ENCODE measurements around the gene ACTN4. TPM values are rescaled to one million over a fixed set of nuclear protein-coding genes. Genes with fewer than 3 reads are reported as not detected.

ACTN4 gene
- total RNA-seq, 1 experiment from 2014 or later, result 1,233 TPM

GRCh38 chr19:38606131-38606530 is 41.3 kb upstream of the ACTN4 start:
- Histone ChIP-seq H3K9me3 (ENCODE audit: insufficient read depth, low read depth) (no peaks in the 10 kb centered on the region; the same call in 1 of the 2 replicates), H3K27ac (no peak overlapping the region), H3K79me2 (ENCODE audit: low read depth) (no peaks in the 10 kb centered on the region), H3K4me1 (replicated peaks; ENCODE audit: insufficient read depth) (no peaks in the 10 kb centered on the region), H3K9me2 (ENCODE audit: insufficient read depth) (no peaks in the 10 kb centered on the region), H3K4me3 (no peak overlapping the region), H2AFZ (no peak overlapping the region), H3K36me3 (ENCODE audit: low read depth) (no peaks in the 10 kb centered on the region), H4K20me1 (ENCODE audit: insufficient read depth) (no peaks in the 10 kb centered on the region), H3F3A (ENCODE audit: insufficient read depth, low read depth) (peaks cover 27% of the 10 kb centered on the region), H3K4me2 (no peak overlapping the region), H3K27me3 (ENCODE audit: insufficient read depth, low read depth) (no peaks in the 10 kb centered on the region)
- TF ChIP-seq EZH2 (IDR thresholded peaks at IDR 0.05; ENCODE audit: low read depth) (no peak), CTCF (conservative IDR thresholded peaks at IDR 0.05) (no peak)
- BruUV-seq (replicated peaks), result no TSS peak
- ChIA-PET POLR2A (ENCODE audit: unreplicated experiment) (no interaction called here), CTCF (no interaction called here)
- intact Hi-C loops (cut with micrococcal nuclease; ENCODE audit: unreplicated experiment), result no loop called here
- DNase-seq, result no peak

- H3K4me2 ChIP-seq, result no peak overlapping the region
- TF ChIP-seq CTCF (conservative IDR thresholded peaks at IDR 0.05), result no peak
- no peak for TF ChIP-seq EZH2 (IDR thresholded peaks at IDR 0.05; ENCODE audit: low read depth)
- no peak overlapping the region for H2AFZ ChIP-seq
- intact Hi-C loops (cut with micrococcal nuclease; ENCODE audit: unreplicated experiment), result no loop called here
- H3K36me3 ChIP-seq (ENCODE audit: low read depth), result no peaks in the 10 kb centered on the region
- ChIA-PET CTCF (no interaction called here), POLR2A (ENCODE audit: unreplicated experiment) (no interaction called here)
- H3F3A ChIP-seq (ENCODE audit: insufficient read depth, low read depth), result no peaks in the 10 kb centered on the region; the same call in 1 of the 2 replicates
- no peak overlapping the region for H3K27ac ChIP-seq
- no peak overlapping the region for H3K4me3 ChIP-seq
- H3K27me3 ChIP-seq (ENCODE audit: insufficient read depth, low read depth), result no peaks in the 10 kb centered on the region
- peaks cover 2% of the 10 kb centered on the region for H3K79me2 ChIP-seq (ENCODE audit: low read depth)
- peaks cover 6% of the 10 kb centered on the region; the same call in 1 of the 2 replicates for H3K4me1 ChIP-seq (replicated peaks; ENCODE audit: insufficient read depth)
- H4K20me1 ChIP-seq (ENCODE audit: insufficient read depth), result no peaks in the 10 kb centered on the region
- H3K9me3 ChIP-seq (ENCODE audit: insufficient read depth, low read depth), result no peaks in the 10 kb centered on the region
- no peak for DNase-seq
- no peaks in the 10 kb centered on the region for H3K9me2 ChIP-seq (ENCODE audit: insufficient read depth)
- no TSS peak for BruUV-seq (replicated peaks)
These were observed 33.2 kb upstream of the ACTN4 start for GRCh38 chr19:38614289-38614688.

GRCh38 chr19:38615007-38615581 is 32.4 kb upstream of the ACTN4 start:
- intact Hi-C loops (cut with micrococcal nuclease; ENCODE audit: unreplicated experiment), result loop anchor here (5.0 kb wide), 1 partner anchor 317 kb away; the partner anchor contains the start of genes MRPS12 and SARS2

More at GRCh38 chr19:38615007-38615581, 32.4 kb upstream of the ACTN4 start:
- no peak overlapping the region for H3K4me2 ChIP-seq
- no peak overlapping the region for H3K4me3 ChIP-seq
- no peaks in the 10 kb centered on the region for H3K9me3 ChIP-seq (ENCODE audit: insufficient read depth, low read depth)
- peaks cover 11% of the 10 kb centered on the region for H3K79me2 ChIP-seq (ENCODE audit: low read depth)
- H3F3A ChIP-seq (ENCODE audit: insufficient read depth, low read depth), result no peaks in the 10 kb centered on the region; the same call in 1 of the 2 replicates
- ChIA-PET POLR2A (ENCODE audit: unreplicated experiment) (no interaction called here), CTCF (no interaction called here)
- no peaks in the 10 kb centered on the region for H3K9me2 ChIP-seq (ENCODE audit: insufficient read depth)
- no peak for DNase-seq
- H3K4me1 ChIP-seq (replicated peaks; ENCODE audit: insufficient read depth), result peaks cover 11% of the 10 kb centered on the region
- H3K27ac ChIP-seq, result no peak overlapping the region
- H2AFZ ChIP-seq, result no peak overlapping the region
- no TSS peak for BruUV-seq (replicated peaks)
- no peak for TF ChIP-seq CTCF (conservative IDR thresholded peaks at IDR 0.05)
- no peak for TF ChIP-seq EZH2 (IDR thresholded peaks at IDR 0.05; ENCODE audit: low read depth)
- H3K27me3 ChIP-seq (ENCODE audit: insufficient read depth, low read depth), result no peaks in the 10 kb centered on the region
- no peaks in the 10 kb centered on the region for H3K36me3 ChIP-seq (ENCODE audit: low read depth)
- no peaks in the 10 kb centered on the region for H4K20me1 ChIP-seq (ENCODE audit: insufficient read depth)

All from PC-9 (cell line).